ENCODE data around the gene ZNF782.

- no peak for TF ChIP-seq CTCF (IDR thresholded peaks at IDR 0.05; ENCODE audit: borderline replicate concordance, extremely low read depth, low read length, poor library complexity, severe bottlenecking)
- no peak for TF ChIP-seq EZH2 (IDR thresholded peaks at IDR 0.05; ENCODE audit: borderline replicate concordance, low read depth, low read length, severe bottlenecking)
Observed at GRCh38 chr9:96883922-96884321, 29.6 kb upstream of the ZNF782 start.

Measured in DND-41 (cell line).